GM08714 (cell line): Measurements from ENCODE around the gene ZMAT3.
"Not testable (repeated sequence)": the region's sequence is repeated elsewhere in the genome, so short reads cannot be mapped to it uniquely, and the experiment has no call there.

Experiments
- H3K4me3 ChIP-seq: fragments of 200-500 bp; sonication (Bioruptor generic); 2 replicates; pipeline ENCODE4 v1.5.1; 2014; ENCODE audit warnings: mild to moderate bottlenecking, low read length, inconsistent platforms
- ZNF274 ChIP-seq: IDR thresholded peaks from 2 replicates; pipeline ENCODE4 v1.6.1; 2012; ENCODE audit warnings: mild to moderate bottlenecking, low read depth, low read length

ZMAT3 gene

GRCh38 chr3:179045719-179046402 is 25.7 kb downstream of the ZMAT3 start:
- TF ChIP-seq ZNF274 = no peak
- H3K4me3 ChIP-seq = peak overlapping the region; percentile 6; the same call in 1 of the 2 replicates

GRCh38 chr3:179038899-179039251 is 32.7 kb downstream of the ZMAT3 start:
- H3K4me3 ChIP-seq = not testable (repeated sequence)

- TF ChIP-seq ZNF274 = no peak
- H3K4me3 ChIP-seq = no peak overlapping the region
Observed at GRCh38 chr3:179038216-179038898, 33.3 kb downstream of the ZMAT3 start.

GRCh38 chr3:179037351-179037750 is 34.3 kb downstream of the ZMAT3 start:
- H3K4me3 ChIP-seq = no peak overlapping the region
- no peak for TF ChIP-seq ZNF274

GRCh38 chr3:179036626-179037300 is 34.8 kb downstream of the ZMAT3 start:
- TF ChIP-seq ZNF274 = no peak
- no peak overlapping the region for H3K4me3 ChIP-seq

GRCh38 chr3:179036226-179036625 is 35.4 kb downstream of the ZMAT3 start:
- TF ChIP-seq ZNF274 = no peak
- no peak overlapping the region for H3K4me3 ChIP-seq

GRCh38 chr3:179035232-179035631 is 36.4 kb downstream of the ZMAT3 start:
- no peak overlapping the region for H3K4me3 ChIP-seq

GRCh38 chr3:179033304-179033657 is 38.3 kb downstream of the ZMAT3 start:
- not testable (repeated sequence) for H3K4me3 ChIP-seq

More at GRCh38 chr3:179035232-179035631, 36.4 kb downstream of the ZMAT3 start:
- no peak for TF ChIP-seq ZNF274

- H3K4me3 ChIP-seq = not testable (repeated sequence)
Observed at GRCh38 chr3:179032454-179033303, 38.9 kb downstream of the ZMAT3 start.

- TF ChIP-seq ZNF274 = no peak
- no peak overlapping the region for H3K4me3 ChIP-seq
Observed at GRCh38 chr3:179029096-179029495, 42.5 kb downstream of the ZMAT3 start.

- no peak overlapping the region for H3K4me3 ChIP-seq
- no peak for TF ChIP-seq ZNF274
Observed at GRCh38 chr3:179028408-179028807, 43.2 kb downstream of the ZMAT3 start.

- TF ChIP-seq ZNF274 = no peak
- no peak overlapping the region for H3K4me3 ChIP-seq
Observed at GRCh38 chr3:179027326-179027900, 44.2 kb downstream of the ZMAT3 start.

- no peak for TF ChIP-seq ZNF274
- H3K4me3 ChIP-seq = no peak overlapping the region
Observed at GRCh38 chr3:179026636-179027035, 45.0 kb downstream of the ZMAT3 start.
